Measurements from ENCODE around the gene AFDN.

The AFDN gene

DNA sequence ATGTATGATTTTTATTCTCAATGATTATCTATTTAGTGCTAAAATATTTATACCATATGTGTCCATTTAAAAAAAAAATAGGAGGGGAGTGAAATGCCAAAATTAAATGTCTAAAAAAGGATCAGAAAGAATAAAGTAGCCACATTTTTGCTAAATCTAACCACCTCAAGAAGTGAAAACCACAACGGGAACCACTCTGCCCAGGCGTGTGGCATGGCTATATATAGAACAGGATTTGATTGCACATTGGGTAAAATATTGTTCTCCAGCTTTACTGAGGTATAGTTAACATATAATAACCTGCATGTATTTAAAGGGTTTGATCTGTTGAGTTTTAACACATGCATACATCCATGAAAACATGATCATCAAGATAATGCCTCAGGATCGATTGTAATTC is 19.0 kb upstream of the AFDN start:
- H2AK5ac ChIP-seq (ENCODE audit: low read depth, low read length), result no peak overlapping the region
- peaks cover 0 to 1% of the 10 kb centered on the region in 2 donors for H3K4me1 ChIP-seq (ENCODE audit: control insufficient read depth in 2 of 2, insufficient read depth in 1 of 2, low read depth in 1 of 2, low read length in 2 of 2)
- H3K18ac ChIP-seq (ENCODE audit: low read length), result no peak overlapping the region
- H2BK120ac ChIP-seq (ENCODE audit: low read depth, low read length), result no peak overlapping the region
- no peak overlapping the region for H3K14ac ChIP-seq (ENCODE audit: low read length)
- H3K9ac ChIP-seq (ENCODE audit: low read depth, low read length, poor library complexity), result no peak overlapping the region
- no peaks in the 10 kb centered on the region for H3K79me1 ChIP-seq (ENCODE audit: low read depth, low read length)
- H3K36me3 ChIP-seq (replicated peaks in 1 of 2; ENCODE audit: control insufficient read depth in 2 of 2, insufficient read depth in 2 of 2, low read length in 2 of 2), result no peaks in the 10 kb centered on the region
- H2AFZ ChIP-seq (ENCODE audit: low read length), result no peak overlapping the region
- peaks cover 0 to 3% (median 0%) of the 10 kb centered on the region in 3 experiments for H3K27me3 ChIP-seq (ENCODE audit: control insufficient read depth in 3 of 3, insufficient read depth in 3 of 3, low read depth in 1 of 3, low read length in 3 of 3)
- H2BK15ac ChIP-seq (ENCODE audit: low read length), result no peak overlapping the region
- H2BK12ac ChIP-seq (ENCODE audit: low read length), result no peak overlapping the region
- H3K9me3 ChIP-seq (replicated peaks in 1 of 2; ENCODE audit: control insufficient read depth in 2 of 2, insufficient read depth in 1 of 2, low read depth in 1 of 2, low read length in 2 of 2), result peaks cover 2 to 3% of the 10 kb centered on the region in 2 donors
- no peak overlapping the region for H2BK5ac ChIP-seq (ENCODE audit: low read length)
- no peak overlapping the region for H3K4me2 ChIP-seq (ENCODE audit: insufficient read depth, low read length, poor library complexity, severe bottlenecking)
- H3K27ac ChIP-seq (replicated peaks; ENCODE audit: low read length), result no peak overlapping the region
- no peak overlapping the region for H4K91ac ChIP-seq (ENCODE audit: low read depth, low read length, poor library complexity)
- DNase-seq (ENCODE audit: low spot score), result no peak
- no peak overlapping the region for H3K4me3 ChIP-seq (ENCODE audit: low read length in 2 of 2)
- H4K8ac ChIP-seq (ENCODE audit: low read depth, low read length), result no peak overlapping the region
- H3K23ac ChIP-seq (ENCODE audit: low read depth, low read length, poor library complexity), result no peak overlapping the region
- H3K4ac ChIP-seq (ENCODE audit: low read length), result no peak overlapping the region
- no CpG with 5 or more reads among the region's 3 CpGs for WGBS, 2 donors (ENCODE audit: extremely low coverage in 2 of 2, insufficient read length in 2 of 2, insufficient replicate concordance in 1 of 2)

- H3K9me3 ChIP-seq (replicated peaks in 1 of 2; ENCODE audit: control insufficient read depth in 2 of 2, insufficient read depth in 1 of 2, low read depth in 1 of 2, low read length in 2 of 2), result peaks cover 2 to 3% of the 10 kb centered on the region in 2 donors
- no peak overlapping the region for H3K9ac ChIP-seq (ENCODE audit: low read depth, low read length, poor library complexity)
- H3K4me3 ChIP-seq (ENCODE audit: low read length in 2 of 2), result no peak overlapping the region
- H3K27ac ChIP-seq (replicated peaks; ENCODE audit: low read length), result no peak overlapping the region
- H4K8ac ChIP-seq (ENCODE audit: low read depth, low read length), result no peak overlapping the region
- no peak overlapping the region for H3K4me2 ChIP-seq (ENCODE audit: insufficient read depth, low read length, poor library complexity, severe bottlenecking)
- no peak overlapping the region for H3K4ac ChIP-seq (ENCODE audit: low read length)
- peaks cover 0 to 3% (median 0%) of the 10 kb centered on the region in 3 experiments for H3K27me3 ChIP-seq (ENCODE audit: control insufficient read depth in 3 of 3, insufficient read depth in 3 of 3, low read depth in 1 of 3, low read length in 3 of 3)
- no peak overlapping the region for H2BK15ac ChIP-seq (ENCODE audit: low read length)
- H3K79me1 ChIP-seq (ENCODE audit: low read depth, low read length), result no peaks in the 10 kb centered on the region
- H3K23ac ChIP-seq (ENCODE audit: low read depth, low read length, poor library complexity), result no peak overlapping the region
- H2BK120ac ChIP-seq (ENCODE audit: low read depth, low read length), result no peak overlapping the region
- no peak overlapping the region for H2AK5ac ChIP-seq (ENCODE audit: low read depth, low read length)
- peaks cover 0 to under 1% of the 10 kb centered on the region in 2 donors for H3K4me1 ChIP-seq (ENCODE audit: control insufficient read depth in 2 of 2, insufficient read depth in 1 of 2, low read depth in 1 of 2, low read length in 2 of 2)
- no peak overlapping the region for H2BK5ac ChIP-seq (ENCODE audit: low read length)
- no peak overlapping the region for H3K18ac ChIP-seq (ENCODE audit: low read length)
- no CpG with 5 or more reads among the region's 5 CpGs for WGBS, 2 donors (ENCODE audit: extremely low coverage in 2 of 2, insufficient read length in 2 of 2, insufficient replicate concordance in 1 of 2)
- no peaks in the 10 kb centered on the region for H3K36me3 ChIP-seq (replicated peaks in 1 of 2; ENCODE audit: control insufficient read depth in 2 of 2, insufficient read depth in 2 of 2, low read length in 2 of 2)
- H3K14ac ChIP-seq (ENCODE audit: low read length), result no peak overlapping the region
- no peak overlapping the region for H2AFZ ChIP-seq (ENCODE audit: low read length)
- no peak overlapping the region for H2BK12ac ChIP-seq (ENCODE audit: low read length)
- no peak overlapping the region for H4K91ac ChIP-seq (ENCODE audit: low read depth, low read length, poor library complexity)
- no peak for DNase-seq (ENCODE audit: low spot score)
These were observed 15.7 kb upstream of the AFDN start for GRCh38 chr6:167811040-167811439.

GRCh38 chr6:167811442-167812087 is 15.1 kb upstream of the AFDN start:
- no peak overlapping the region for H3K27ac ChIP-seq (replicated peaks; ENCODE audit: low read length)
- H3K36me3 ChIP-seq (replicated peaks in 1 of 2; ENCODE audit: control insufficient read depth in 2 of 2, insufficient read depth in 2 of 2, low read length in 2 of 2), result no peaks in the 10 kb centered on the region
- no CpG with 5 or more reads among the region's 5 CpGs for WGBS, 2 donors (ENCODE audit: extremely low coverage in 2 of 2, insufficient read length in 2 of 2, insufficient replicate concordance in 1 of 2)
- no peak overlapping the region for H3K9ac ChIP-seq (ENCODE audit: low read depth, low read length, poor library complexity)
- no peak overlapping the region for H3K4me2 ChIP-seq (ENCODE audit: insufficient read depth, low read length, poor library complexity, severe bottlenecking)
- no peak overlapping the region for H3K4me3 ChIP-seq (ENCODE audit: low read length in 2 of 2)
- no peaks in the 10 kb centered on the region for H3K4me1 ChIP-seq (ENCODE audit: control insufficient read depth in 2 of 2, insufficient read depth in 1 of 2, low read depth in 1 of 2, low read length in 2 of 2)
- H4K8ac ChIP-seq (ENCODE audit: low read depth, low read length), result no peak overlapping the region
- no peak overlapping the region for H4K91ac ChIP-seq (ENCODE audit: low read depth, low read length, poor library complexity)
- no peak overlapping the region for H3K23ac ChIP-seq (ENCODE audit: low read depth, low read length, poor library complexity)
- H2BK15ac ChIP-seq (ENCODE audit: low read length), result no peak overlapping the region
- H2BK5ac ChIP-seq (ENCODE audit: low read length), result no peak overlapping the region
- no peak overlapping the region for H3K14ac ChIP-seq (ENCODE audit: low read length)
- no peak overlapping the region for H2BK12ac ChIP-seq (ENCODE audit: low read length)
- H2BK120ac ChIP-seq (ENCODE audit: low read depth, low read length), result no peak overlapping the region
- no peak overlapping the region for H3K4ac ChIP-seq (ENCODE audit: low read length)
- DNase-seq (ENCODE audit: low spot score), result no peak
- H3K9me3 ChIP-seq (replicated peaks in 1 of 2; ENCODE audit: control insufficient read depth in 2 of 2, insufficient read depth in 1 of 2, low read depth in 1 of 2, low read length in 2 of 2), result peaks cover 2 to 3% of the 10 kb centered on the region in 2 donors
- H2AK5ac ChIP-seq (ENCODE audit: low read depth, low read length), result no peak overlapping the region
- no peaks in the 10 kb centered on the region for H3K79me1 ChIP-seq (ENCODE audit: low read depth, low read length)
- no peak overlapping the region for H3K18ac ChIP-seq (ENCODE audit: low read length)
- no peak overlapping the region for H2AFZ ChIP-seq (ENCODE audit: low read length)
- peaks cover 0 to 3% (median 0%) of the 10 kb centered on the region in 3 experiments for H3K27me3 ChIP-seq (ENCODE audit: control insufficient read depth in 3 of 3, insufficient read depth in 3 of 3, low read depth in 1 of 3, low read length in 3 of 3)

- no peak overlapping the region for H3K14ac ChIP-seq (ENCODE audit: low read length)
- no peak overlapping the region for H2BK120ac ChIP-seq (ENCODE audit: low read depth, low read length)
- H3K27me3 ChIP-seq (ENCODE audit: control insufficient read depth in 3 of 3, insufficient read depth in 3 of 3, low read depth in 1 of 3, low read length in 3 of 3), result peaks cover 0 to 3% (median 0%) of the 10 kb centered on the region in 3 experiments
- no peak overlapping the region for H3K4ac ChIP-seq (ENCODE audit: low read length)
- no CpG with 5 or more reads among the region's 2 CpGs for WGBS, 2 donors (ENCODE audit: extremely low coverage in 2 of 2, insufficient read length in 2 of 2, insufficient replicate concordance in 1 of 2)
- no peak overlapping the region for H4K8ac ChIP-seq (ENCODE audit: low read depth, low read length)
- no peaks in the 10 kb centered on the region for H3K79me1 ChIP-seq (ENCODE audit: low read depth, low read length)
- no peak overlapping the region for H3K23ac ChIP-seq (ENCODE audit: low read depth, low read length, poor library complexity)
- H2BK15ac ChIP-seq (ENCODE audit: low read length), result no peak overlapping the region
- no peak overlapping the region for H2BK5ac ChIP-seq (ENCODE audit: low read length)
- no peak overlapping the region for H3K27ac ChIP-seq (replicated peaks; ENCODE audit: low read length)
- no peak for DNase-seq (ENCODE audit: low spot score)
- no peaks in the 10 kb centered on the region for H3K36me3 ChIP-seq (replicated peaks in 1 of 2; ENCODE audit: control insufficient read depth in 2 of 2, insufficient read depth in 2 of 2, low read length in 2 of 2)
- H3K4me1 ChIP-seq (ENCODE audit: control insufficient read depth in 2 of 2, insufficient read depth in 1 of 2, low read depth in 1 of 2, low read length in 2 of 2), result no peaks in the 10 kb centered on the region
- H2AK5ac ChIP-seq (ENCODE audit: low read depth, low read length), result no peak overlapping the region
- no peak overlapping the region for H3K4me2 ChIP-seq (ENCODE audit: insufficient read depth, low read length, poor library complexity, severe bottlenecking)
- H2BK12ac ChIP-seq (ENCODE audit: low read length), result no peak overlapping the region
- H3K9ac ChIP-seq (ENCODE audit: low read depth, low read length, poor library complexity), result no peak overlapping the region
- H3K9me3 ChIP-seq (replicated peaks in 1 of 2; ENCODE audit: control insufficient read depth in 2 of 2, insufficient read depth in 1 of 2, low read depth in 1 of 2, low read length in 2 of 2), result peaks cover 2 to 3% of the 10 kb centered on the region in 2 donors
- H2AFZ ChIP-seq (ENCODE audit: low read length), result no peak overlapping the region
- no peak overlapping the region for H3K4me3 ChIP-seq (ENCODE audit: low read length in 2 of 2)
- no peak overlapping the region for H4K91ac ChIP-seq (ENCODE audit: low read depth, low read length, poor library complexity)
- H3K18ac ChIP-seq (ENCODE audit: low read length), result no peak overlapping the region
These were observed 14.6 kb upstream of the AFDN start for GRCh38 chr6:167812088-167812487.

All from neuronal stem cell (in vitro differentiated cells).